Ectodermal cell (in vitro differentiated cells): ENCODE results near the gene RHCG.

Source experiments
- H3K27ac ChIP-seq: 2 replicates; pipeline ENCODE4 v1.7.0; 2013; ENCODE audit warnings: mild to moderate bottlenecking, low read depth, low read length; ENCODE audit not compliant: insufficient read depth, poor library complexity, severe bottlenecking
- H3K27me3 ChIP-seq: 2 replicates; pipeline ENCODE4 v1.7.0; 2013; ENCODE audit warnings: mild to moderate bottlenecking, low read length; ENCODE audit not compliant: insufficient read depth, control insufficient read depth, poor library complexity, severe bottlenecking
- H3K36me3 ChIP-seq: one replicate; pipeline ENCODE4 v1.7.0; 2013; ENCODE audit warnings: low read length; ENCODE audit not compliant: control insufficient read depth, insufficient read depth
- H3K4me1 ChIP-seq: one replicate; pipeline ENCODE4 v1.7.0; 2013; ENCODE audit warnings: low read length; ENCODE audit not compliant: control insufficient read depth, insufficient read depth
- H3K4me3 ChIP-seq: 2 replicates; pipeline ENCODE4 v1.7.0; 2013; ENCODE audit warnings: low read depth, low read length, control low read depth; ENCODE audit not compliant: insufficient read depth
- H3K9me3 ChIP-seq: 2 replicates; pipeline ENCODE4 v1.7.0; 2013; ENCODE audit warnings: mild to moderate bottlenecking, low read length, moderate library complexity; ENCODE audit not compliant: control insufficient read depth
- WGBS, 2 experiments: methylation state at CpG; one replicate each; pipeline ENCODE4 v1.1.7; 2013; ENCODE audit warnings: missing lambda C conversion rate in 2 of 2; 5-methylcytosine and 5-hydroxymethylcytosine counted together

RHCG gene

GRCh38 chr15:89433686-89434085 lies 62.7 kb downstream of the RHCG start:
- no peak overlapping the region for H3K27ac ChIP-seq
- no peaks in the 10 kb centered on the region for H3K9me3 ChIP-seq
- H3K4me1 ChIP-seq, result peaks cover 10% of the 10 kb centered on the region
- H3K36me3 ChIP-seq, result no peaks in the 10 kb centered on the region
- no peak overlapping the region for H3K4me3 ChIP-seq
- WGBS, 2 experiments, result 88% methylated on average over 2 of the region's 2 CpGs
- peaks cover 88% of the 10 kb centered on the region for H3K27me3 ChIP-seq

- no peak overlapping the region for H3K27ac ChIP-seq
- no peak overlapping the region for H3K4me3 ChIP-seq
- H3K4me1 ChIP-seq, result peaks cover 10% of the 10 kb centered on the region
- 4 to 5% methylated on average over 39 to 41 of the region's 44 CpGs for WGBS, 2 experiments
- H3K9me3 ChIP-seq, result no peaks in the 10 kb centered on the region
- H3K36me3 ChIP-seq, result no peaks in the 10 kb centered on the region
- peaks cover 84% of the 10 kb centered on the region for H3K27me3 ChIP-seq
Measured at GRCh38 chr15:89430530-89431341, 65.6 kb downstream of the RHCG start.

- whole genome bisulfite sequencing, 2 experiments, result 62 to 63% methylated on average over 2 of the region's 2 CpGs
- peaks cover 10% of the 10 kb centered on the region for H3K4me1 ChIP-seq
- H3K9me3 ChIP-seq, result no peaks in the 10 kb centered on the region
- H3K4me3 ChIP-seq, result no peak overlapping the region
- peaks cover 81% of the 10 kb centered on the region for H3K27me3 ChIP-seq
- no peaks in the 10 kb centered on the region for H3K36me3 ChIP-seq
- H3K27ac ChIP-seq, result no peak overlapping the region
Measured at GRCh38 chr15:89429986-89430385, 66.4 kb downstream of the RHCG start.

GRCh38 chr15:89429023-89429422 lies 67.4 kb downstream of the RHCG start:
- no peak overlapping the region for H3K27ac ChIP-seq
- H3K4me1 ChIP-seq, result peaks cover 5% of the 10 kb centered on the region
- peaks cover 71% of the 10 kb centered on the region for H3K27me3 ChIP-seq
- H3K9me3 ChIP-seq, result no peaks in the 10 kb centered on the region
- no peak overlapping the region for H3K4me3 ChIP-seq
- 74 to 89% methylated on average over 1 of the region's 1 CpG for whole genome bisulfite sequencing, 2 experiments
- H3K36me3 ChIP-seq, result no peaks in the 10 kb centered on the region

GRCh38 chr15:89428246-89428645 lies 68.1 kb downstream of the RHCG start:
- H3K27ac ChIP-seq, result no peak overlapping the region
- H3K4me3 ChIP-seq, result no peak overlapping the region
- H3K4me1 ChIP-seq, result no peaks in the 10 kb centered on the region
- no peaks in the 10 kb centered on the region for H3K9me3 ChIP-seq
- H3K36me3 ChIP-seq, result no peaks in the 10 kb centered on the region
- 75 to 82% methylated on average over 2 of the region's 2 CpGs for WGBS, 2 experiments
- peaks cover 66% of the 10 kb centered on the region for H3K27me3 ChIP-seq

- H3K27ac ChIP-seq, result no peak overlapping the region
- no peak overlapping the region for H3K4me3 ChIP-seq
- H3K9me3 ChIP-seq, result no peaks in the 10 kb centered on the region
- H3K4me1 ChIP-seq, result no peaks in the 10 kb centered on the region
- H3K36me3 ChIP-seq, result no peaks in the 10 kb centered on the region
- peaks cover 68% of the 10 kb centered on the region for H3K27me3 ChIP-seq
- 90% methylated on average over 5 of the region's 5 CpGs for WGBS, 2 experiments
Measured at GRCh38 chr15:89426500-89426899, 69.9 kb downstream of the RHCG start.

GRCh38 chr15:89423981-89424380 lies 72.4 kb downstream of the RHCG start:
- Histone ChIP-seq H3K36me3 (no peaks in the 10 kb centered on the region), H3K4me1 (no peaks in the 10 kb centered on the region), H3K27ac (no peak overlapping the region), H3K4me3 (no peak overlapping the region), H3K27me3 (peaks cover 68% of the 10 kb centered on the region), H3K9me3 (no peaks in the 10 kb centered on the region)
- 35 to 39% methylated on average over 8 of the region's 8 CpGs for WGBS, 2 experiments
